ENCODE data around the gene ANOS1.

DNA sequence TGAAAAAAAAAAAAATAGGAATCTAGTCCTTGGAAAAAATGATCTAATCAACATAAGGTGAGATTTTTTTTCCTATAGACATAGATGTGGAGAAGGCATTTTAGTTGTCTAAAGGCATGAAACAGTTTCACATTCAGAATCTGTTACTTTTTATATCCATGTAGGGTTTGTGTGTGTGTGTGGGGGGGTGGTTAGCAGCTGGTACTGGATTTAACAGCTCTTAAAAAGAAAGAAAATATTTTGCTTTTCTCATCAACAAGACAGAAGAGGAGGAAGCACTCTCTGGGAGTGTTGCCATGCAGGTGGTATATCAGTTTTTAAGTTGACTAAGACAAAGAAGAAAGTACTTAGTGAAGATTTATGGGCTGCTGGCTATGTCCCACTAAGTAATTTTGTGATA lies 145.0 kb downstream of the ANOS1 start:
- TF ChIP-seq TOX (CRISPR knock-in tag; IDR thresholded peaks at IDR 0.05; ENCODE audit: borderline replicate concordance) (no peak), ARNTL (CRISPR knock-in tag; IDR thresholded peaks at IDR 0.05; ENCODE audit: borderline replicate concordance, low read depth) (no peak), CREB5 (CRISPR knock-in tag; IDR thresholded peaks at IDR 0.05; ENCODE audit: low read depth) (no peak), POU6F1 (CRISPR knock-in tag; IDR thresholded peaks at IDR 0.05; ENCODE audit: borderline replicate concordance, low read depth) (no peak), TCF4 (CRISPR knock-in tag; IDR thresholded peaks at IDR 0.05; ENCODE audit: borderline replicate concordance) (no peak), ZC3H10 (CRISPR knock-in tag; IDR thresholded peaks at IDR 0.05) (no peak)
- TF ChIP-seq, protein P1, sequence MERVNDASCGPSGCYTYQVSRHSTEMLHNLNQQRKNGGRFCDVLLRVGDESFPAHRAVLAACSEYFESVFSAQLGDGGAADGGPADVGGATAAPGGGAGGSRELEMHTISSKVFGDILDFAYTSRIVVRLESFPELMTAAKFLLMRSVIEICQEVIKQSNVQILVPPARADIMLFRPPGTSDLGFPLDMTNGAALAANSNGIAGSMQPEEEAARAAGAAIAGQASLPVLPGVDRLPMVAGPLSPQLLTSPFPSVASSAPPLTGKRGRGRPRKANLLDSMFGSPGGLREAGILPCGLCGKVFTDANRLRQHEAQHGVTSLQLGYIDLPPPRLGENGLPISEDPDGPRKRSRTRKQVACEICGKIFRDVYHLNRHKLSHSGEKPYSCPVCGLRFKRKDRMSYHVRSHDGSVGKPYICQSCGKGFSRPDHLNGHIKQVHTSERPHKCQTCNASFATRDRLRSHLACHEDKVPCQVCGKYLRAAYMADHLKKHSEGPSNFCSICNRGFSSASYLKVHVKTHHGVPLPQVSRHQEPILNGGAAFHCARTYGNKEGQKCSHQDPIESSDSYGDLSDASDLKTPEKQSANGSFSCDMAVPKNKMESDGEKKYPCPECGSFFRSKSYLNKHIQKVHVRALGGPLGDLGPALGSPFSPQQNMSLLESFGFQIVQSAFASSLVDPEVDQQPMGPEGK (CRISPR knock-in tag; IDR thresholded peaks at IDR 0.05; ENCODE audit: borderline replicate concordance): no peak
- TF ChIP-seq, protein P2, sequence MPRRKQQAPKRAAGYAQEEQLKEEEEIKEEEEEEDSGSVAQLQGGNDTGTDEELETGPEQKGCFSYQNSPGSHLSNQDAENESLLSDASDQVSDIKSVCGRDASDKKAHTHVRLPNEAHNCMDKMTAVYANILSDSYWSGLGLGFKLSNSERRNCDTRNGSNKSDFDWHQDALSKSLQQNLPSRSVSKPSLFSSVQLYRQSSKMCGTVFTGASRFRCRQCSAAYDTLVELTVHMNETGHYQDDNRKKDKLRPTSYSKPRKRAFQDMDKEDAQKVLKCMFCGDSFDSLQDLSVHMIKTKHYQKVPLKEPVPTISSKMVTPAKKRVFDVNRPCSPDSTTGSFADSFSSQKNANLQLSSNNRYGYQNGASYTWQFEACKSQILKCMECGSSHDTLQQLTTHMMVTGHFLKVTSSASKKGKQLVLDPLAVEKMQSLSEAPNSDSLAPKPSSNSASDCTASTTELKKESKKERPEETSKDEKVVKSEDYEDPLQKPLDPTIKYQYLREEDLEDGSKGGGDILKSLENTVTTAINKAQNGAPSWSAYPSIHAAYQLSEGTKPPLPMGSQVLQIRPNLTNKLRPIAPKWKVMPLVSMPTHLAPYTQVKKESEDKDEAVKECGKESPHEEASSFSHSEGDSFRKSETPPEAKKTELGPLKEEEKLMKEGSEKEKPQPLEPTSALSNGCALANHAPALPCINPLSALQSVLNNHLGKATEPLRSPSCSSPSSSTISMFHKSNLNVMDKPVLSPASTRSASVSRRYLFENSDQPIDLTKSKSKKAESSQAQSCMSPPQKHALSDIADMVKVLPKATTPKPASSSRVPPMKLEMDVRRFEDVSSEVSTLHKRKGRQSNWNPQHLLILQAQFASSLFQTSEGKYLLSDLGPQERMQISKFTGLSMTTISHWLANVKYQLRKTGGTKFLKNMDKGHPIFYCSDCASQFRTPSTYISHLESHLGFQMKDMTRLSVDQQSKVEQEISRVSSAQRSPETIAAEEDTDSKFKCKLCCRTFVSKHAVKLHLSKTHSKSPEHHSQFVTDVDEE (CRISPR knock-in tag; IDR thresholded peaks at IDR 0.05): no peak

All from SK-N-SH treated with all-trans-retinoic acid at 6 μM for 48 hours (cell line).